GM12878 (cell line): ENCODE measurements around the gene RUNX3. TPM values are rescaled to one million over a fixed set of nuclear protein-coding genes. Genes with fewer than 3 reads are reported as not detected.

Experiments used
- ASH2L ChIP-seq: fragments of 300-600, 200-600 bp; sonication (generic); IDR thresholded peaks from 2 replicates; pipeline ENCODE4 v1.6.1; 2017; ENCODE audit warnings: low read depth, mild to moderate bottlenecking, borderline replicate concordance
- CBX3 ChIP-seq: fragments of 200-600 bp; sonication (generic); IDR thresholded peaks from 2 replicates; pipeline ENCODE4 v1.6.1; 2016; ENCODE audit warnings: low read depth, borderline replicate concordance
- CHD4 ChIP-seq: fragments of 200-600 bp; sonication (generic); IDR thresholded peaks from 2 replicates; pipeline ENCODE4 v1.6.1; 2016; ENCODE audit warnings: mild to moderate bottlenecking
- DPF2 ChIP-seq: fragments of 450-650 bp; IDR thresholded peaks from 2 replicates; pipeline ENCODE4 v1.6.1; 2017; ENCODE audit warnings: mild to moderate bottlenecking
- E4F1 ChIP-seq: fragments of 450-650 bp; IDR thresholded peaks from 2 replicates; pipeline ENCODE4 v1.6.1; 2018; ENCODE audit warnings: borderline replicate concordance, mild to moderate bottlenecking; ENCODE audit not compliant: partially characterized antibody
- FOS ChIP-seq: IDR thresholded peaks from 3 replicates; pipeline ENCODE4 v1.6.1; 2011; ENCODE audit warnings: borderline replicate concordance; ENCODE audit not compliant: insufficient read length; ENCODE audit errors: extremely low read depth
- HDAC2 ChIP-seq: fragments of 200-600 bp; sonication (generic); IDR thresholded peaks from 2 replicates; pipeline ENCODE4 v1.6.1; 2017
- HSF1 ChIP-seq: fragments of 150-350 bp; IDR thresholded peaks from 2 replicates; pipeline ENCODE4 v1.6.1; 2014; ENCODE audit warnings: mild to moderate bottlenecking, low read depth, low read length
- IKZF1 ChIP-seq: fragments of 450-650 bp; conservative IDR thresholded peaks from 2 replicates; pipeline ENCODE4 v1.6.1; 2017; ENCODE audit warnings: antibody characterized with exemption, mild to moderate bottlenecking
- IRF3 ChIP-seq: fragments of 450-650 bp; IDR thresholded peaks from 2 replicates; pipeline ENCODE4 v1.6.1; 2014; ENCODE audit warnings: mild to moderate bottlenecking
- MTA2 ChIP-seq: fragments of 450-650 bp; IDR thresholded peaks from 2 replicates; pipeline ENCODE4 v1.6.1; 2016; ENCODE audit warnings: low read depth, mild to moderate bottlenecking, moderate library complexity
- MXI1 ChIP-seq: fragments of 150-350 bp; IDR thresholded peaks from 2 replicates; pipeline ENCODE4 v1.6.1; 2011; ENCODE audit warnings: low read depth, mild to moderate bottlenecking, inconsistent platforms, low read length, improper control_type of control experiment
- MYC ChIP-seq: IDR thresholded peaks from 2 replicates; pipeline ENCODE4 v1.6.1; 2011; ENCODE audit warnings: mild to moderate bottlenecking, low read length, moderate library complexity, inconsistent platforms; ENCODE audit not compliant: insufficient read depth, insufficient replicate concordance, insufficient read length, severe bottlenecking
- NFYA ChIP-seq: IDR thresholded peaks from 2 replicates; pipeline ENCODE4 v1.6.1; 2011; ENCODE audit warnings: low read depth, mild to moderate bottlenecking, low read length, improper control_type of control experiment, borderline replicate concordance
- NR2F1 ChIP-seq: fragments of 450-650 bp; conservative IDR thresholded peaks from 2 replicates; pipeline ENCODE4 v1.6.1; 2017; ENCODE audit warnings: mild to moderate bottlenecking
- PAX5 ChIP-seq: IDR thresholded peaks from 2 replicates; pipeline ENCODE4 v1.6.1; 2011; ENCODE audit warnings: low read depth, low read length, borderline replicate concordance
- POLR2A ChIP-seq: IDR thresholded peaks from 2 replicates; pipeline ENCODE4 v1.6.1; 2011; ENCODE audit warnings: low read depth, mild to moderate bottlenecking, low read length
- POLR2AphosphoS5 ChIP-seq: IDR thresholded peaks from 2 replicates; pipeline ENCODE4 v1.6.1; 2011; ENCODE audit warnings: mild to moderate bottlenecking, low read length, inconsistent platforms
- RUNX3 ChIP-seq: IDR thresholded peaks from 2 replicates; pipeline ENCODE4 v1.6.1; 2012; ENCODE audit warnings: low read length, inconsistent platforms
- SPI1 ChIP-seq: IDR thresholded peaks from 2 replicates; pipeline ENCODE4 v1.6.1; 2011; ENCODE audit warnings: low read depth, mild to moderate bottlenecking, low read length, moderate library complexity, borderline replicate concordance; ENCODE audit not compliant: insufficient read depth
- TARDBP ChIP-seq: IDR thresholded peaks from 2 replicates; pipeline ENCODE4 v1.6.1; 2016; ENCODE audit warnings: borderline replicate concordance
- TBL1XR1 ChIP-seq: IDR thresholded peaks from 2 replicates; pipeline ENCODE4 v1.6.1; 2012; ENCODE audit warnings: low read depth, low read length, improper control_type of control experiment
- TCF12 ChIP-seq: IDR thresholded peaks from 2 replicates; pipeline ENCODE4 v1.6.1; 2011; ENCODE audit warnings: low read depth, mild to moderate bottlenecking, low read length
- USF1 ChIP-seq: IDR thresholded peaks from 2 replicates; pipeline ENCODE4 v1.6.1; 2011; ENCODE audit warnings: borderline replicate concordance, low read depth, mild to moderate bottlenecking, moderate library complexity, mixed read lengths, low read length; ENCODE audit not compliant: insufficient read depth; ENCODE audit errors: extremely low read length
- YY1 ChIP-seq: IDR thresholded peaks from 2 replicates; pipeline ENCODE4 v1.6.1; 2011; ENCODE audit warnings: low read depth, mild to moderate bottlenecking, low read length
- ZBTB33 ChIP-seq: fragments of 450-650 bp; IDR thresholded peaks from 2 replicates; pipeline ENCODE4 v1.6.1; 2017; ENCODE audit warnings: mild to moderate bottlenecking
- polyA plus RNA-seq, 11 experiments: library from polyadenylated mRNA; depleted of rRNA in 4 of 11; unstranded in 6 of 11; stranded (reverse) in 5 of 11; fragments of >200 nt; fragmentation: Nextera tagmentation in 4 of 11; fragmentation: Illumina TruSeq in 1 of 11; extraction: Ambion mirVana in 4 of 11; extraction: Trizol in 1 of 11; gene quantifications; 1 replicate in 1 of 11; 2 replicates in 10 of 11; pipeline versions ENCODE4 v1.2.1 to v1.2.3, GENCODE V29; 2011 to 2016; ENCODE audit warnings: inconsistent platforms in 2 of 11, missing spikeins in 2 of 11, low read depth in 1 of 11
- total RNA-seq, 4 experiments: library from RNA; depleted of rRNA in 3 of 4; stranded (reverse); fragments of >200 nt in 3 of 4; fragmentation: Illumina TruSeq in 1 of 4; extraction: Trizol in 1 of 4; gene quantifications; 2 replicates each; pipeline versions ENCODE4 v1.2.1 to v1.2.3, GENCODE V29; 2013 to 2021

RUNX3 gene
- total and polyA plus RNA-seq, 10 of the 15 experiments (the other 5 are each of a cell fraction or from before 2014, with no cell fraction given) = 19.0 to 151 (median 31.4) TPM

GRCh38 chr1:24949331-24949881 lies 19.3 kb upstream of the RUNX3 start (continued):
- TF ChIP-seq HDAC2 = no peak
- peak; percentile 67 for TF ChIP-seq RUNX3
- TF ChIP-seq SPI1 = no peak
- no peak for TF ChIP-seq ASH2L
- no peak for TF ChIP-seq TBL1XR1
- no peak for TF ChIP-seq CHD4
- no peak for TF ChIP-seq TCF12
- TF ChIP-seq MTA2 = no peak
- no peak for TF ChIP-seq NR2F1
- peak; percentile 61; the same call in 1 of the 2 replicates for TF ChIP-seq POLR2A
- no peak for TF ChIP-seq NFYA
- TF ChIP-seq E4F1 = no peak
- no peak for TF ChIP-seq MYC
- no peak for TF ChIP-seq TARDBP
- TF ChIP-seq YY1 = no peak
- no peak for TF ChIP-seq CBX3
- peak; percentile 71 for TF ChIP-seq POLR2AphosphoS5
- no peak for TF ChIP-seq MXI1
- TF ChIP-seq DPF2 = no peak
- TF ChIP-seq FOS = no peak
- TF ChIP-seq ZBTB33 = no peak
- TF ChIP-seq USF1 = no peak
- TF ChIP-seq PAX5 = no peak; the same call in 1 of the 2 replicates
- TF ChIP-seq IRF3 = no peak
- TF ChIP-seq IKZF1 = no peak
- TF ChIP-seq HSF1 = no peak
